Right ventricle myocardium superior (tissue), 1 donor: ENCODE measurements around the gene PERCC1. TPM values are rescaled to one million over a fixed set of nuclear protein-coding genes. Genes with fewer than 3 reads are reported as not detected.

Experiments used
- ATAC-seq: fragments of 200-7000 bp; cut with Tn5 transposase; one replicate; pipeline ENCODE4 v1.9.1; 2020; ENCODE audit warnings: mild to moderate bottlenecking; ENCODE audit not compliant: poor library complexity
- DNase-seq: peaks from one replicate; pipeline ENCODE4 v3.0.0-alpha.2; 2020
- intact Hi-C: fragments of 100-400 bp; cut with DNase I; formaldehyde crosslinking; loops from one replicate; pipeline ENCODE4 v1.11.2; 2022
- total RNA-seq: library from RNA; stranded (reverse); fragmentation: NEBNext Ultra II Directional; extraction: Animal tissue kit (Norgen Biotek cat#: 25700); gene quantifications from one replicate; pipeline ENCODE4 v1.2.1, GENCODE V29; 2021
- donor health status: DM: no; HTN: yes; CAD: no; lungs with severe emphysema.

The PERCC1 gene
- total RNA-seq, 1 donor from 2014 or later = 0.32 TPM

GRCh38 chr16:1444730-1445517 is 14.0 kb downstream of the PERCC1 start:
- intact Hi-C loops = no loop called here
- ATAC-seq (no peak), DNase-seq (no peak)

- intact Hi-C loops = no loop called here
- ATAC-seq = no peak
- DNase-seq = no peak
These were observed 14.8 kb downstream of the PERCC1 start for GRCh38 chr16:1445518-1446203.

GRCh38 chr16:1446296-1447080 is 15.6 kb downstream of the PERCC1 start:
- ATAC-seq (no peak), DNase-seq (no peak)

GRCh38 chr16:1447965-1448364 is 17.1 kb downstream of the PERCC1 start:
- intact Hi-C loops = no loop called here
- DNase-seq = no peak
- no peak for ATAC-seq

More at GRCh38 chr16:1446296-1447080, 15.6 kb downstream of the PERCC1 start:
- intact Hi-C loops = no loop called here

GRCh38 chr16:1448536-1449116 is 17.7 kb downstream of the PERCC1 start:
- ATAC-seq = no peak
- DNase-seq = no peak
- intact Hi-C loops = no loop called here

- intact Hi-C loops = no loop called here
- DNase-seq (no peak), ATAC-seq (no peak)
These were observed 18.4 kb downstream of the PERCC1 start for GRCh38 chr16:1449201-1449788.

GRCh38 chr16:1450218-1450617 is 19.3 kb downstream of the PERCC1 start:
- intact Hi-C loops = no loop called here

GRCh38 chr16:1450841-1451240 is 20.0 kb downstream of the PERCC1 start:
- DNase-seq (no peak), ATAC-seq (no peak)
- intact Hi-C loops = no loop called here

More at GRCh38 chr16:1450218-1450617, 19.3 kb downstream of the PERCC1 start:
- DNase-seq (no peak), ATAC-seq (no peak)

GRCh38 chr16:1451702-1452392 is 21.0 kb downstream of the PERCC1 start:
- no peak for ATAC-seq
- intact Hi-C loops = no loop called here
- no peak for DNase-seq

- DNase-seq (no peak), ATAC-seq (no peak)
- intact Hi-C loops = no loop called here
These were observed 21.7 kb downstream of the PERCC1 start for GRCh38 chr16:1452530-1452929.

- intact Hi-C loops = no loop called here
- no peak for DNase-seq
These were observed 22.4 kb downstream of the PERCC1 start for GRCh38 chr16:1453316-1453715.

GRCh38 chr16:1454561-1454960 is 23.7 kb downstream of the PERCC1 start:
- ATAC-seq = no peak
- no peak for DNase-seq
- intact Hi-C loops = no loop called here

More at GRCh38 chr16:1453316-1453715, 22.4 kb downstream of the PERCC1 start:
- ATAC-seq = no peak

GRCh38 chr16:1455190-1456171 is 24.6 kb downstream of the PERCC1 start:
- DNase-seq (no peak), ATAC-seq (no peak)
- intact Hi-C loops = no loop called here

GRCh38 chr16:1456951-1457350 is 26.1 kb downstream of the PERCC1 start:
- DNase-seq (no peak), ATAC-seq (no peak)
- intact Hi-C loops = no loop called here

- intact Hi-C loops = no loop called here
- ATAC-seq (no peak), DNase-seq (no peak)
These were observed 26.8 kb downstream of the PERCC1 start for GRCh38 chr16:1457489-1458245.

- intact Hi-C loops = no loop called here
- ATAC-seq (no peak), DNase-seq (no peak)
These were observed 27.6 kb downstream of the PERCC1 start for GRCh38 chr16:1458336-1458976.
